H54 (cell line): ENCODE results near the gene KIF12.
"Not testable (repeated sequence)": the region's sequence is repeated elsewhere in the genome, so short reads cannot be mapped to it uniquely, and the experiment has no call there.

ENCODE experiments used
- DNase-seq: peaks from one replicate; pipeline ENCODE4 v3.0.0; 2011; ENCODE audit warnings: low spot score, mixed read lengths; ENCODE audit not compliant: insufficient read length
- FAIRE-seq: peaks from 3 replicates; lab custom pipeline; 2011; peaks lifted over from hg19 to GRCh38; lab: Jason Lieb, UNC
- POLR2A ChIP-seq: IDR thresholded peaks from 2 replicates; pipeline ENCODE4 v1.6.1; 2011; ENCODE audit warnings: low read depth, mild to moderate bottlenecking, low read length

Gene KIF12

DNA sequence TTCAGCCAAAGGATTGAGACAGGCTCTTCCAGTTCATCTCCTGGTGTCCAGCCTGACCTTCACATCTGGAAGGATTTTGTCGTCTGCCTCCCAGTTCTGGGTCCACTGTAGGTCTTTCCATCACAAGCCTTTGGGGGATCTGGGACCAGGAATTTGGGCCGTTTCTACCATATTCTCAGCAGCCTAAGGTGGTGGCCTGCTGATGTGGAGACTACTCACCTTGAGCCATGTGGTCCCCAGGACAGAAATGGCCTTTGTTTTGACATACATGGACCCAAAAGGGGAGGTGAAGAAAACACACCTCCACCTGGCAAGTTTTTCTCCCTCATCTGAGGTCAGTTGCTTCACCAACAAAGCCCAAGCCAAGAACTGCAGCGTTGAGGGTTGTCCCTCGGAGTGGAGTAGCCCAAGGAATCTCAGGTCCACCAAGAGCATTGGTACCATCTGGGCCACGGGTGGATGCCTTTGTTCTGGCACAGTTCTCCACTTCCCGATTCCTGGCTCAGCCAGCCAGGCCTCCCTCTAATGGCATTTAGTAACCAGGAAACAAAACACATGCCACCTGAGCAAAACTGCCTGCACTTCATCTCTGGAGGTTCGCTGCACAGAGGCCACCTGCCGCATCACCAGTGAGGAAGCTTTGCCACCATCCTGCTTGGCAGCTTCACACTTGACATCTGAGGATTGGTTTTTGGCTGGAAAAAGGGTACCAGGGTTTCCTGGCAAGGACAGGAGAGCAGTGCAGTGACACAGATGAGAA lies 45.7 kb downstream of the KIF12 start:
- DNase-seq (no peak), FAIRE-seq (no peak)
- no peak for TF ChIP-seq POLR2A

DNA sequence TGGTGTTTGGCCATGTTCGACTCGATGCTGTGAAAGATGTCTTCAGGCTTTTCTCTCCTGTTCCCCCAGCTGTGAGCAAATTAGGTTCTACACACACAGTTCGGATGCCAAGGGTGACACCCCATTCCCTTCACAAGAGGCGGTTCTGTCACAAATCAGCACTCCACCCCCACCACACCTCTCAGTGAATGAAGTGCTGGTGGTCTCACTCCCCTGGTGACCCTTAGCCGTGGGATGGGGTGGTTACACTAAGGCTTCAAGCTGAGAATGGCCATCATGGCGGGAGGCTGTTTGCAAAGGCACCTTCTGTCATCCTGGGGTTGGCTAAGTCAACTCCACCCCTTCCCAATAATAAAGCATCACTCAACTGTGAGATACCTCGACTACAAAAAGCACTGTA lies 47.4 kb downstream of the KIF12 start:
- TF ChIP-seq POLR2A = no peak
- DNase-seq = no peak
- no peak for FAIRE-seq

DNA sequence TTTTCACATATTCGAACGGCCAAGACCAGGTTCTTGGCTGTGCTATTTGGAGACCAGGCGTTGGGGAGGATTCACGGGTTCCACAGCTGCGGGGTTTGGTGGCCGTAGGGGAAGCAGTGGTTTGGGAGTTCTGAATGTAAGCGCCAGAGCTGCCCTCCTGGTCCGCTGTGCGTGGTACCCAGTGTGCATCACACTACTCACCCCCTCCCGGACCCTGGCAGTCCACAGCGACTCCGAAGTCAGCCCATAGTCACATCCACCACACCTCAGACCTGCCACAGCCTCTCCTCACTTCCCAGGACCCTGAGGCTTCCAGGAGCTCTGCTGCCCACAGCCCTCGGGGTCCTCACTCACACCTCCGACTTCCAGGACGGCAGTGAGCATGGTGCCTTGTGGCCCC lies 47.8 kb downstream of the KIF12 start:
- FAIRE-seq (no peak), DNase-seq (no peak)

GRCh38 chr9:114050646-114051045 lies 48.4 kb downstream of the KIF12 start:
- FAIRE-seq = no peak
- DNase-seq = no peak
- no peak for TF ChIP-seq POLR2A

More for the DNA sequence above, 47.8 kb downstream of the KIF12 start:
- TF ChIP-seq POLR2A = no peak

DNA sequence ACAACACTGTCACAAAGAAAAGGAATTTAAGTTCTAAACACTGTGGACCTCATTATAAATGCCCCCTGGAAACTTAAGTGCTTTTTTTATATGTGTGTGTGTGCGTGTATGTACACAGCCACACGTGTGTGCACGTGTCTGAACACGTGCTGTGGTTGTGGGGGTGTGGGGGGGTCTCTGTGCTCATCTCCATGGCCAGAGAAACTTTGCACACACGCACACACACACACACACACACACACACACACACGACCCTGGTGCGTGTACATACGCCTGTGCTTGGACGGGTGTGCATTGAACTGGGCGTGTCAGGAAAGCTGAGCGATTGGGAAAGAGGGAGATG lies 48.9 kb downstream of the KIF12 start:
- no peak for TF ChIP-seq POLR2A
- FAIRE-seq = no peak
- DNase-seq = no peak

- FAIRE-seq = no peak
These were observed 49.5 kb downstream of the KIF12 start for GRCh38 chr9:114049441-114050225.

DNA sequence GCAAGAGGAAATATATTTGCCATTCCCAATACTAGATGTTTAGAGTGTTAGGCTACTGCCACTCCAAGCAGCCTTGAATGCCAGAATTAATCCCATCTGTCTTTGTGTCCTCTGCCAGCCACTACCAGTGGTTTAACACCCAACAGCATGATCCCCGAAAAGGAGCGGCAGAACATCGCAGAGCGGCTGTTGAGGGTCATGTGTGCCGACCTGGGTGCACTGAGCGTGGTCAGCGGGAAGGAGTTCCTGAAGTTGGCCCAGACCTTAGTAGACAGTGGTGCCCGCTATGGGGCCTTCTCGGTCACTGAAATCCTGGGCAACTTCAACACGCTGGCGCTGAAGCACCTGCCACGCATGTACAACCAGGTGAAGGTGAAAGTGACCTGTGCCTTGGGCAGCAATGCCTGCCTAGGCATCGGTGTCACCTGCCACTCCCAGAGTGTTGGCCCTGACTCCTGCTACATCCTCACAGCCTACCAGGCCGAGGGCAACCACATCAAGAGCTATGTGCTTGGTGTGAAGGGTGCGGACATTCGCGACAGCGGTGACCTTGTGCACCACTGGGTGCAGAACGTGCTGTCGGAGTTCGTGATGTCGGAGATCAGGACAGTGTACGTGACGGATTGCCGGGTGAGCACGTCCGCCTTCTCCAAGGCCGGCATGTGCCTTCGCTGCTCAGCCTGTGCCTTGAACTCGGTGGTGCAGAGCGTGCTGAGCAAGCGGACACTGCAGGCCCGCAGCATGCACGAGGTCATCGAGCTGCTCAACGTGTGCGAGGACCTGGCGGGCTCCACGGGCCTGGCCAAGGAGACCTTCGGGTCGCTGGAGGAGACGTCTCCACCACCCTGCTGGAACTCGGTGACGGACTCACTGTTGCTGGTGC lies 50.3 kb downstream of the KIF12 start:
- no peak for DNase-seq
- FAIRE-seq = no peak
- TF ChIP-seq POLR2A = no peak

More at GRCh38 chr9:114049441-114050225, 49.5 kb downstream of the KIF12 start:
- no peak for TF ChIP-seq POLR2A
- no peak for DNase-seq

DNA sequence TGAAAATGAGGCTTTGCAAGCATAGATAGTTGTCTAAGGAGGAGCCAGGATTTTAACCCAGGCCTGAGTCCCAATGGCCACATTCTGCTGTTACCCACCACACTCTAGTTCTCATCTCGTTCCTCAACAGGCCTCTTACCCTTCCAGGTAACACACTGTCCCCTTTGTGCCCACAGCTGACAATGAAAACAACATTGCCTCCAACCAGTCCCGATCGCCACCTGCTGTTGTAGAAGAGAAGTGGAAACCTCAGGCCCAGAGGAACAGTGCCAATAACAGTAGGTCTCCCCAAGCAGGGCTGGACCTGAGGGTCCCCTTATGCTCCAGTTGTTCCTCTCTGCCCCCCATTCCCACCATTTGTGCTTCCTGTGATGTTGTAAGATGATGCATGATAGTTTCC lies 51.4 kb downstream of the KIF12 start:
- no peak for DNase-seq
- FAIRE-seq = no peak
- TF ChIP-seq POLR2A = no peak

GRCh38 chr9:114046875-114047274 lies 52.2 kb downstream of the KIF12 start:
- TF ChIP-seq POLR2A = no peak
- DNase-seq (no peak), FAIRE-seq (peak; percentile 33)

GRCh38 chr9:114046237-114046755 lies 52.8 kb downstream of the KIF12 start:
- no peak for FAIRE-seq
- no peak for DNase-seq
- no peak for TF ChIP-seq POLR2A

DNA sequence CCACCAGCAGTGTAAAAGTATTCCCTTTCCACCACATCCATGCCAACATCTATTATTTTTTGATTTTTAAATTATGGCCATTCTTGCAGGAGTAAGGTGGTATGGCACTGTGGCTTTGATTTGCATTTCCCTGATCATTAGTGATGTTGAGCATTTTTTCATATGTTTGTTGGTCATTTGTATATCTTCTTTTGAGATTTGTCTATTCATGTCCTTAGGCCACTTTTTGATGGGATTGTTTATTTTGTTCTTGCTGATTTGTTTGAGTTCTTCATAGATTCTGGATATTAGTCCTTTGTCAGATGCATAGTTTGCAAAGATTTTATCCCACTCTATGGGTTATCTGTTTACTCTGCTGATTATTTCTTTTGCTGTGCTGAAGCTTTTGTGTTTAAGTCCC lies 55.4 kb downstream of the KIF12 start:
- FAIRE-seq, DNase-seq: not testable (repeated sequence)
